ENCODE results near the gene YWHAB.

DNA sequence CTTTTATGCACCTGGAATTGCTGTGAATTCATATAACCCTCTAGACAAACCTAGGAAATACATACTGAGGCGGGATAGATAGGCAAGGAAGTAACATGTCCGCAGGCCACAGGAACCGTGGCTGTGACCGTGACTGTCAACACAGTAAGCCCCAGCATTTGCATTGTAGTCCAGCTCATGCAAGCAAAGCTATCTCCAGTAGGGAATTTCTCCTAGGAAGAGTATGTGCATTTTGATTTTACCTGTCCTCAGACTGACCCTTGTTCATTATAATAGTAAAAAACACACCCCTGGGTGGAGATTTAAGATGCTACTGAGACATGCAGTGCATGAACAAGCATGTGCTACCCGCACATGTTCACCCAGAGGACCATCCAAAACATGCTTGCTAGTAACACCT, 44.7 kb upstream of the YWHAB start:
- TF ChIP-seq CTCF (IDR thresholded peaks at IDR 0.05): no peak
- no peak for TF ChIP-seq EZH2 (IDR thresholded peaks at IDR 0.05; ENCODE audit: borderline replicate concordance, insufficient read depth, low read depth, low read length, poor library complexity, severe bottlenecking)

Measured in B cell (primary cell).